HCT116 (cell line): ENCODE results near the gene UTP11. TPM values are rescaled to one million over a fixed set of nuclear protein-coding genes. Genes with fewer than 3 reads are reported as not detected.

ENCODE experiments used
- ATAC-seq: fragments of 200-7000 bp; cut with Tn5 transposase; 2 replicates; pipeline ENCODE4 v1.9.1; 2020; ENCODE audit warnings: mild to moderate bottlenecking, moderate library complexity
- BruUV-seq: library from RNA; stranded (reverse); fragments of 400-500 nt; replicated peaks from 2 replicates; lab custom pipeline; 2021; lab: Mats Ljungman, UMichigan
- CTCF ChIA-PET: fragments of 300-600 bp; sonication (Branson Sonifier 250); formaldehyde crosslinking; loops from one replicate; lab custom pipeline; 2021; ENCODE audit warnings: antibody characterized with exemption; lab: Charles Lee
- POLR2A ChIA-PET: fragments of 300-600, 350-600 bp; sonication (Branson Sonifier 250); formaldehyde crosslinking; loops from one replicate; lab custom pipeline; 2021; ENCODE audit warnings: antibody characterized with exemption; lab: Charles Lee
- RAD21 ChIA-PET, 2 experiments: fragments of 300-600 bp; sonication (Branson Sonifier 250); formaldehyde crosslinking; loops; one replicate each; lab custom pipeline; 2023; ENCODE audit warnings: low total read pairs in 2 of 2; ENCODE audit not compliant: uncharacterized antibody in 2 of 2, unreplicated experiment in 2 of 2, low non-redundant PET in 1 of 2; lab: Charles Lee
- DNase-seq: peaks from one replicate; pipeline ENCODE4 v3.0.0-alpha.2; 2010; ENCODE audit warnings: low read depth, low spot score
- H2AFZ ChIP-seq: fragments of 200-600 bp; shearing (Covaris generic), sonication (generic); 2 replicates; pipeline ENCODE4 v1.6.1; 2017; ENCODE audit warnings: low read depth, mixed run types, mixed read lengths, antibody characterized with exemption, low read length; ENCODE audit not compliant: poor library complexity, severe bottlenecking
- H3K27ac ChIP-seq: 2 replicates; pipeline ENCODE4 v1.5.1; 2012; ENCODE audit warnings: low read depth, low read length
- H3K27me3 ChIP-seq: fragments of 200-600 bp; sonication (generic); 2 replicates; pipeline ENCODE4 v1.6.1; 2016; ENCODE audit warnings: mixed run types, low read length, mixed read lengths; ENCODE audit not compliant: insufficient read depth
- H3K36me3 ChIP-seq, 2 experiments: fragments of 200-500 bp in 1 of 2; fragments of 200-600 bp in 1 of 2; sonication (Bioruptor generic) in 1 of 2; sonication (generic) in 1 of 2; 2 replicates each; pipeline versions ENCODE4 v1.5.1 to v1.6.1; 2014 to 2016; ENCODE audit warnings: low read length in 2 of 2, inconsistent platforms in 1 of 2, mixed read lengths in 1 of 2, mixed run types in 1 of 2; ENCODE audit not compliant: insufficient read depth in 2 of 2, control insufficient read depth in 1 of 2
- H3K4me1 ChIP-seq, 2 experiments: fragments of 200-600 bp in 1 of 2; sonication (generic) in 1 of 2; 2 replicates each; pipeline versions ENCODE4 v1.5.1 to v1.6.1; 2012 to 2017; ENCODE audit warnings: low read length in 2 of 2, inconsistent platforms in 1 of 2, mild to moderate bottlenecking in 1 of 2, mixed read lengths in 1 of 2, mixed run types in 1 of 2, moderate library complexity in 1 of 2; ENCODE audit not compliant: insufficient read depth in 2 of 2, control insufficient read depth in 1 of 2
- H3K4me2 ChIP-seq: fragments of 200-600 bp; sonication (generic); 2 replicates; pipeline ENCODE4 v1.6.1; 2017; ENCODE audit warnings: mixed run types, low read length, mixed read lengths
- H3K4me3 ChIP-seq, 2 experiments: fragments of 200-600 bp in 1 of 2; sonication (generic) in 1 of 2; replicated peaks in 1 of 2; 2 replicates each; pipeline ENCODE4 v1.5.1; 2011 to 2016; ENCODE audit warnings: low read length in 2 of 2, control low read depth in 1 of 2, low read depth in 1 of 2, mild to moderate bottlenecking in 1 of 2, mixed read lengths in 1 of 2, mixed run types in 1 of 2
- H3K79me2 ChIP-seq: fragments of 200-600 bp; sonication (generic); 2 replicates; pipeline ENCODE4 v1.6.1; 2017; ENCODE audit warnings: mild to moderate bottlenecking, mixed run types, low read length, moderate library complexity, mixed read lengths; ENCODE audit not compliant: insufficient read depth
- H3K9ac ChIP-seq: fragments of 200-600 bp; sonication (generic); 2 replicates; pipeline ENCODE4 v1.6.1; 2016; ENCODE audit warnings: low read length, mixed read lengths
- H3K9me2 ChIP-seq: fragments of 200-600 bp; sonication (generic), shearing (Covaris generic); 2 replicates; pipeline ENCODE4 v1.6.1; 2017; ENCODE audit warnings: mixed run types, mild to moderate bottlenecking, moderate library complexity; ENCODE audit not compliant: insufficient read depth
- H3K9me3 ChIP-seq, 2 experiments: fragments of 200-500 bp in 1 of 2; fragments of 200-600 bp in 1 of 2; sonication (Bioruptor generic) in 1 of 2; sonication (generic) in 1 of 2; 2 replicates each; pipeline ENCODE4 v1.6.1; 2014 to 2017; ENCODE audit warnings: low read length in 2 of 2, mixed read lengths in 2 of 2, inconsistent platforms in 1 of 2, low read depth in 1 of 2, mild to moderate bottlenecking in 1 of 2, mixed run types in 1 of 2, moderate library complexity in 1 of 2; ENCODE audit not compliant: control insufficient read depth in 1 of 2, insufficient read depth in 1 of 2
- H4K20me1 ChIP-seq: fragments of 200-600 bp; sonication (generic), shearing (Covaris generic); 2 replicates; pipeline ENCODE4 v1.6.1; 2017; ENCODE audit warnings: mixed run types, mild to moderate bottlenecking, moderate library complexity; ENCODE audit not compliant: insufficient read depth
- EGR1 ChIP-seq: IDR thresholded peaks from 2 replicates; pipeline ENCODE4 v1.6.1; 2012; ENCODE audit warnings: low read depth
- RAD21 ChIP-seq: IDR thresholded peaks from 2 replicates; pipeline ENCODE4 v1.6.1; 2012; ENCODE audit warnings: low read depth, mild to moderate bottlenecking
- SP1 ChIP-seq: IDR thresholded peaks from 2 replicates; pipeline ENCODE4 v1.6.1; 2012; ENCODE audit warnings: low read depth
- intact Hi-C: fragments of 100-400 bp; cut with micrococcal nuclease; formaldehyde crosslinking; loops from 2 replicates; pipeline ENCODE4 v1.10.0; 2022
- total RNA-seq: library from RNA; stranded (reverse); gene quantifications from one replicate; pipeline ENCODE4 v1.2.1, GENCODE V29; 2021; ENCODE audit not compliant: unreplicated experiment
- TF ChIP-seq, protein P1 (sequence below): IDR thresholded peaks from 2 replicates; pipeline ENCODE4 v1.6.1; 2012
- TF ChIP-seq, protein P2 (sequence below): IDR thresholded peaks from 2 replicates; pipeline ENCODE4 v1.6.1; 2012; ENCODE audit warnings: low read depth
- TF ChIP-seq, protein P3 (sequence below): IDR thresholded peaks from 2 replicates; pipeline ENCODE4 v1.6.1; 2012

UTP11 gene
- total RNA-seq, 1 experiment from 2014 or later = 47.5 TPM

DNA sequence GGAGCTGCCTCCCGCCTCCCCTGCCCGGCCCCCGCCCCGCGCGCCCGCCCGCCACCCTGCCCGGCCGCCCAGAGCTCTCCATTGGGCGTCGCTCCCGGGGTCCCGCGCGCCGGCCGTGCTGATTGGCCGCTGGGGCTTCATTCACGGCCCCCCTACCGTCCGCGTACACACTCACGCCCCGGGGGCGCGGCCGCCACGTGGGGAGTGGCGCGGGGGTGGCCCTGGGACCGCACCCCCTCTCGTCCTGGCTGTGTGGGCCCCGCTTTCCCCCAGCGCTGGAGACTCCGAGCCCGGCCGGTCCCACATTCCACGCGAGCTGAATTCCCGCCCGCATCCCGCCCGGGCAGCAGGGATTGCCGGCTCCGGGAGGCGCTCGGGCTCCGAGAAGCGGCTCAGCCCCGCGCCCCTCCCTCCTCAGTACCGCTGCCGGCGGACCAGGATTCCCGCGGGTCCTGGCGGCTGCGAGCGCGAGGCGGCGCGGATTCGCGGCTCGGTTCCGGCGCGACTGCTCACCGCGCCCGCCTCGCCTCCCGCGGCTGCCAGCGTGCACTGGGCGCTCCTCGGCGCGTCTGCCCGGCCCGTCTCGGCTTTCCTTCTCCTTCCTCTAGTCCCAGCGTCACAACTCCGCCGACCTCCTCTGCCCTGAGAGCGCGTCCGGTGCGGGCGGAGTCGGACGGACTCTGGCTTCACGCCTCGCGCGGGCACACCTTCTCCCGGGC lies 34.5 kb downstream of the UTP11 start:
- Histone ChIP-seq H3K4me3 (peak overlapping the region; percentile 42 to 56), H3K27ac (no peak overlapping the region; the same call in 1 of the 2 replicates), H4K20me1 (no peaks in the 10 kb centered on the region), H3K9me3 (no peaks in the 10 kb centered on the region), H3K9ac (peak overlapping the region; percentile 38), H3K9me2 (no peaks in the 10 kb centered on the region), H3K36me3 (no peaks in the 10 kb centered on the region), H2AFZ (no peak overlapping the region), H3K27me3 (no peaks in the 10 kb centered on the region), H3K4me1 (peaks cover 0 to 10% of the 10 kb centered on the region in 2 experiments; a peak in 1 of 4 replicates), H3K4me2 (peak overlapping the region; percentile 82), H3K79me2 (no peaks in the 10 kb centered on the region)
- no TSS peak for BruUV-seq
- RAD21 ChIA-PET = interaction anchor here in 1 of 2 experiments (0.6 kb wide), 1 partner anchor 146 kb away, joined by 3 read pairs; no protein-coding TSS in a partner anchor
- CTCF ChIA-PET = interaction anchor here (0.9 to 1.0 kb wide), 2 partner anchors 9 to 24 kb away, joined by 3 to 5 read pairs; no protein-coding TSS in a partner anchor
- DNase-seq (peak; percentile 38), ATAC-seq (peak; percentile 96)
- TF ChIP-seq, protein P1, sequence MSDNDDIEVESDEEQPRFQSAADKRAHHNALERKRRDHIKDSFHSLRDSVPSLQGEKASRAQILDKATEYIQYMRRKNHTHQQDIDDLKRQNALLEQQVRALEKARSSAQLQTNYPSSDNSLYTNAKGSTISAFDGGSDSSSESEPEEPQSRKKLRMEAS = peak; percentile 82
- 0 out of 2 replicates have a peak, but pooled peaks have one; percentile 14 for TF ChIP-seq RAD21
- peak; percentile 66; the same call in 1 of the 2 replicates for TF ChIP-seq SP1
- TF ChIP-seq, protein P2, sequence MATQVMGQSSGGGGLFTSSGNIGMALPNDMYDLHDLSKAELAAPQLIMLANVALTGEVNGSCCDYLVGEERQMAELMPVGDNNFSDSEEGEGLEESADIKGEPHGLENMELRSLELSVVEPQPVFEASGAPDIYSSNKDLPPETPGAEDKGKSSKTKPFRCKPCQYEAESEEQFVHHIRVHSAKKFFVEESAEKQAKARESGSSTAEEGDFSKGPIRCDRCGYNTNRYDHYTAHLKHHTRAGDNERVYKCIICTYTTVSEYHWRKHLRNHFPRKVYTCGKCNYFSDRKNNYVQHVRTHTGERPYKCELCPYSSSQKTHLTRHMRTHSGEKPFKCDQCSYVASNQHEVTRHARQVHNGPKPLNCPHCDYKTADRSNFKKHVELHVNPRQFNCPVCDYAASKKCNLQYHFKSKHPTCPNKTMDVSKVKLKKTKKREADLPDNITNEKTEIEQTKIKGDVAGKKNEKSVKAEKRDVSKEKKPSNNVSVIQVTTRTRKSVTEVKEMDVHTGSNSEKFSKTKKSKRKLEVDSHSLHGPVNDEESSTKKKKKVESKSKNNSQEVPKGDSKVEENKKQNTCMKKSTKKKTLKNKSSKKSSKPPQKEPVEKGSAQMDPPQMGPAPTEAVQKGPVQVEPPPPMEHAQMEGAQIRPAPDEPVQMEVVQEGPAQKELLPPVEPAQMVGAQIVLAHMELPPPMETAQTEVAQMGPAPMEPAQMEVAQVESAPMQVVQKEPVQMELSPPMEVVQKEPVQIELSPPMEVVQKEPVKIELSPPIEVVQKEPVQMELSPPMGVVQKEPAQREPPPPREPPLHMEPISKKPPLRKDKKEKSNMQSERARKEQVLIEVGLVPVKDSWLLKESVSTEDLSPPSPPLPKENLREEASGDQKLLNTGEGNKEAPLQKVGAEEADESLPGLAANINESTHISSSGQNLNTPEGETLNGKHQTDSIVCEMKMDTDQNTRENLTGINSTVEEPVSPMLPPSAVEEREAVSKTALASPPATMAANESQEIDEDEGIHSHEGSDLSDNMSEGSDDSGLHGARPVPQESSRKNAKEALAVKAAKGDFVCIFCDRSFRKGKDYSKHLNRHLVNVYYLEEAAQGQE = no peak
- TF ChIP-seq, protein P3, sequence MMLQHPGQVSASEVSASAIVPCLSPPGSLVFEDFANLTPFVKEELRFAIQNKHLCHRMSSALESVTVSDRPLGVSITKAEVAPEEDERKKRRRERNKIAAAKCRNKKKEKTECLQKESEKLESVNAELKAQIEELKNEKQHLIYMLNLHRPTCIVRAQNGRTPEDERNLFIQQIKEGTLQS = no peak
- TF ChIP-seq EGR1 = peak; percentile 78
- intact Hi-C loops = no loop called here
- POLR2A ChIA-PET = no interaction called here
